Esophagus muscularis mucosa (tissue), 4 donors: ENCODE measurements around the gene NGEF. TPM values are rescaled to one million over a fixed set of nuclear protein-coding genes. Genes with fewer than 3 reads are reported as not detected.
A peak's percentile ranks its signal among the peaks of the same experiment; 100 is the strongest.

Experiments used
- DNase-seq: peaks from one replicate; pipeline ENCODE4 v3.0.0-alpha.2; 2017; ENCODE audit errors: extremely low spot score
- H3K27ac ChIP-seq, 4 donors: fragments of 200-600 bp; sonication (generic); replicated peaks in 1 of 4; 1 replicate in 3 of 4; 2 replicates in 1 of 4; pipeline ENCODE4 v1.5.1; 2016 to 2019; ENCODE audit warnings: mild to moderate bottlenecking in 1 of 4
- H3K27me3 ChIP-seq, 4 donors: fragments of 200-600 bp; sonication (generic); one replicate each; pipeline versions ENCODE4 v1.5.1 to v1.6.0; 2016 to 2019
- H3K36me3 ChIP-seq, 4 donors: fragments of 200-600 bp; sonication (generic); one replicate each; pipeline ENCODE4 v1.5.1; 2016 to 2019
- H3K4me1 ChIP-seq, 4 donors: fragments of 200-600 bp; sonication (generic); one replicate each; pipeline ENCODE4 v1.5.1; 2016 to 2019
- H3K4me3 ChIP-seq, 4 donors: fragments of 200-600 bp; sonication (generic); 1 replicate in 2 of 4; 2 replicates in 2 of 4; pipeline ENCODE4 v1.5.1; 2016 to 2019; ENCODE audit warnings: mild to moderate bottlenecking in 4 of 4, moderate library complexity in 1 of 4
- H3K9me3 ChIP-seq, 4 donors: fragments of 200-600 bp; sonication (generic); 1 replicate in 3 of 4; 2 replicates in 1 of 4; pipeline ENCODE4 v1.5.1; 2016 to 2019
- CTCF ChIP-seq, 3 experiments: fragments of 200-600 bp in 2 of 3; fragments of 450-650 bp in 1 of 3; sonication (generic) in 2 of 3; IDR thresholded peaks; one replicate each; pipeline ENCODE4 v1.5.1; 2017 to 2019; ENCODE audit warnings: antibody characterized with exemption in 3 of 3, mild to moderate bottlenecking in 2 of 3, moderate library complexity in 1 of 3
- EP300 ChIP-seq: sonication (generic); formaldehyde crosslinking; IDR thresholded peaks from one replicate; pipeline ENCODE4 v1.6.1; 2017; ENCODE audit warnings: antibody characterized with exemption
- POLR2A ChIP-seq: fragments of 450-650 bp; IDR thresholded peaks from one replicate; pipeline ENCODE4 v1.6.1; 2017; ENCODE audit warnings: antibody characterized with exemption, moderate library complexity, mild to moderate bottlenecking, low read depth
- POLR2AphosphoS5 ChIP-seq, 2 donors: sonication (generic); formaldehyde crosslinking; IDR thresholded peaks; one replicate each; pipeline ENCODE4 v1.6.1; 2017; ENCODE audit warnings: antibody characterized with exemption in 2 of 2
- WGBS: methylation state at CpG from one replicate; pipeline ENCODE4 v1.1.5; 2018; 5-methylcytosine and 5-hydroxymethylcytosine counted together
- intact Hi-C: fragments of 100-400 bp; cut with DNase I; formaldehyde crosslinking; loops from one replicate; pipeline ENCODE4 v1.15.1; 2023
- total RNA-seq, 4 donors: library from RNA; depleted of rRNA; stranded (reverse); fragments of >200 nt; gene quantifications; one replicate each; pipeline versions ENCODE4 v1.1.0 to v1.2.1, GENCODE V29; 2016

The NGEF gene
- total RNA-seq, 4 donors from 2014 or later = 0.33 to 0.98 (median 0.52) TPM; not detected in 1

GRCh38 chr2:232860593-232861241 lies 152.3 kb downstream of the NGEF start:
- Histone ChIP-seq H3K36me3 (peaks cover 38 to 61% (median 43%) of the 10 kb centered on the region in 4 donors), H3K4me3 (no peak overlapping the region), H3K27me3 (no peaks in the 10 kb centered on the region), H3K9me3 (no peaks in the 10 kb centered on the region), H3K4me1 (no peaks in the 10 kb centered on the region), H3K27ac (no peak overlapping the region)
- peak; percentile 84 for DNase-seq
- intact Hi-C loops = no loop called here
- WGBS = 95% methylated on average over 9 of the region's 9 CpGs
- TF ChIP-seq POLR2AphosphoS5 (IDR thresholded peaks at IDR 0.05) (no peak), EP300 (no peak), CTCF (IDR thresholded peaks at IDR 0.05) (no peak), POLR2A (no peak)

- Histone ChIP-seq H3K27ac (no peak overlapping the region), H3K4me1 (peaks cover 0 to under 1% (median 0%) of the 10 kb centered on the region in 4 donors), H3K9me3 (no peaks in the 10 kb centered on the region), H3K27me3 (no peaks in the 10 kb centered on the region), H3K36me3 (peaks cover 40 to 69% (median 51%) of the 10 kb centered on the region in 4 donors), H3K4me3 (no peak overlapping the region)
- TF ChIP-seq CTCF (IDR thresholded peaks at IDR 0.05) (no peak), POLR2A (no peak), POLR2AphosphoS5 (IDR thresholded peaks at IDR 0.05) (no peak), EP300 (no peak)
- DNase-seq = no peak
- intact Hi-C loops = no loop called here
- 100% methylated on average over 4 of the region's 4 CpGs for WGBS
These were observed 153.6 kb downstream of the NGEF start for GRCh38 chr2:232859385-232859916.

GRCh38 chr2:232857158-232857563 lies 155.9 kb downstream of the NGEF start:
- peaks cover 40 to 80% (median 59%) of the 10 kb centered on the region in 4 donors for H3K36me3 ChIP-seq
- H3K4me1 ChIP-seq = peaks cover 5 to 15% (median 13%) of the 10 kb centered on the region in 4 donors
- intact Hi-C loops = no loop called here
- no peaks in the 10 kb centered on the region for H3K27me3 ChIP-seq
- WGBS = 76% methylated on average over 4 of the region's 4 CpGs
- TF ChIP-seq POLR2A = no peak
- no peak for TF ChIP-seq POLR2AphosphoS5 (IDR thresholded peaks at IDR 0.05)
- no peak for TF ChIP-seq EP300
- TF ChIP-seq CTCF (IDR thresholded peaks at IDR 0.05) = no peak
- no peak overlapping the region for H3K27ac ChIP-seq
- DNase-seq = no peak
- no peaks in the 10 kb centered on the region for H3K9me3 ChIP-seq
- H3K4me3 ChIP-seq = no peak overlapping the region

GRCh38 chr2:232854082-232854481 lies 159.0 kb downstream of the NGEF start:
- H3K4me3 ChIP-seq = no peak overlapping the region
- H3K36me3 ChIP-seq = peaks cover 58 to 94% (median 80%) of the 10 kb centered on the region in 4 donors
- no peaks in the 10 kb centered on the region for H3K9me3 ChIP-seq
- H3K27ac ChIP-seq = no peak overlapping the region
- DNase-seq = no peak
- TF ChIP-seq EP300 = no peak
- TF ChIP-seq POLR2A = no peak
- TF ChIP-seq POLR2AphosphoS5 (IDR thresholded peaks at IDR 0.05) = no peak
- TF ChIP-seq CTCF (IDR thresholded peaks at IDR 0.05) = no peak
- intact Hi-C loops = loop anchor here (5.0 kb wide), 1 partner anchor 398 kb away; the partner anchor contains the start of gene ATG16L1
- H3K27me3 ChIP-seq = no peaks in the 10 kb centered on the region
- peaks cover 5 to 15% (median 13%) of the 10 kb centered on the region in 4 donors for H3K4me1 ChIP-seq
- WGBS = 49% methylated on average over 7 of the region's 7 CpGs
